Kidney (tissue), 14 donors: ENCODE results near the gene ATPAF2. TPM values are rescaled to one million over a fixed set of nuclear protein-coding genes. Genes with fewer than 3 reads are reported as not detected.

Source experiments
- DNase-seq, 5 donors: peaks; one replicate each; pipeline ENCODE4 v3.0.0-alpha.2; 2013 to 2020
- FAIRE-seq: peaks from 2 replicates; lab custom pipeline; 2012; peaks lifted over from hg19 to GRCh38; lab: Jason Lieb, UNC
- H3K27ac ChIP-seq, 2 donors: one replicate each; pipeline ENCODE4 v1.7.0; 2013; ENCODE audit warnings: low read depth in 2 of 2, low read length in 2 of 2, inconsistent platforms in 1 of 2
- H3K27me3 ChIP-seq: one replicate; pipeline ENCODE4 v1.7.1; 2013; ENCODE audit warnings: low read length, inconsistent platforms; ENCODE audit not compliant: control insufficient read depth, insufficient read depth
- H3K36me3 ChIP-seq, 3 donors: one replicate each; pipeline versions ENCODE4 v1.7.0 to v1.7.1; 2013; ENCODE audit warnings: low read length in 3 of 3, control low read depth in 1 of 3, inconsistent platforms in 1 of 3; ENCODE audit not compliant: insufficient read depth in 3 of 3, control insufficient read depth in 2 of 3
- H3K4me1 ChIP-seq, 3 donors: one replicate each; pipeline versions ENCODE4 v1.7.0 to v1.7.1; 2013; ENCODE audit warnings: low read length in 3 of 3, inconsistent platforms in 1 of 3, low read depth in 1 of 3; ENCODE audit not compliant: control insufficient read depth in 2 of 3, insufficient read depth in 2 of 3
- H3K4me3 ChIP-seq, 3 donors: one replicate each; pipeline versions ENCODE4 v1.7.0 to v1.8.1; 2013; ENCODE audit warnings: low read length in 3 of 3, control low read depth in 1 of 3, inconsistent platforms in 1 of 3
- H3K9ac ChIP-seq, 3 donors: one replicate each; pipeline versions ENCODE4 v1.7.0 to v1.7.1; 2013; ENCODE audit warnings: low read length in 3 of 3, control low read depth in 1 of 3, inconsistent platforms in 1 of 3
- H3K9me3 ChIP-seq, 3 donors: one replicate each; pipeline versions ENCODE4 v1.7.0 to v1.7.1; 2013; ENCODE audit warnings: low read length in 3 of 3, control low read depth in 1 of 3, inconsistent platforms in 1 of 3; ENCODE audit not compliant: control insufficient read depth in 2 of 3, insufficient read depth in 1 of 3
- CTCF ChIP-seq: IDR thresholded peaks from 3 replicates; pipeline ENCODE4 v1.5.1; 2012; ENCODE audit warnings: mild to moderate bottlenecking, moderate library complexity, borderline replicate concordance; ENCODE audit not compliant: insufficient read depth; ENCODE audit errors: extremely low read depth
- intact Hi-C: fragments of 100-400 bp; cut with DNase I; formaldehyde crosslinking; loops from one replicate; pipeline ENCODE4 v1.11.1; 2022
- polyA plus RNA-seq: library from polyadenylated mRNA; stranded (reverse); fragments of 350-450 nt; fragmentation: Illumina TruSeq; extraction: RNeasy Lipid Tissue Mini Kit (QIAGEN cat#74804); gene quantifications from one replicate; pipeline ENCODE4 v1.2.3, GENCODE V29; 2014; ENCODE audit warnings: low read depth, low replicate concordance; ENCODE audit not compliant: insufficient read depth
- total RNA-seq: library from RNA; stranded (reverse); fragmentation: NEBNext Ultra II Directional; extraction: Animal tissue kit (Norgen Biotek cat#: 25700); gene quantifications from one replicate; pipeline ENCODE4 v1.2.1, GENCODE V29; 2021
- donor health status: control.
- donor health status: control.
- donor health status: control.
- donor health status: control.
- donor health status: control.
- donor health status: DM: yes; HTN: yes; CAD: no.
- donor health status: Normal renal cell carcinoma (clear cell type).

The ATPAF2 gene
- total and polyA plus RNA-seq, 2 donors from 2014 or later, result 27.0 to 52.1 TPM

- Histone ChIP-seq H3K27me3 (no peaks in the 10 kb centered on the region), H3K36me3 (peaks cover 2 to 17% (median 16%) of the 10 kb centered on the region in 3 donors), H3K9ac (no peak overlapping the region), H3K27ac (no peak overlapping the region), H3K4me3 (no peak overlapping the region), H3K4me1 (no peaks in the 10 kb centered on the region), H3K9me3 (no peaks in the 10 kb centered on the region)
- intact Hi-C loops, result no loop called here
- no peak for TF ChIP-seq CTCF
- no peak for FAIRE-seq
- no peak for DNase-seq
Observed at GRCh38 chr17:18011286-18011685, 27.7 kb downstream of the ATPAF2 start.

GRCh38 chr17:18009609-18010420, 29.2 kb downstream of the ATPAF2 start:
- FAIRE-seq, result no peak
- DNase-seq, result peak in 1 of 5 donors; percentile 53

GRCh38 chr17:18008496-18009268, 30.3 kb downstream of the ATPAF2 start:
- Histone ChIP-seq H3K4me1 (no peaks in the 10 kb centered on the region), H3K36me3 (peaks cover 0 to 10% (median 10%) of the 10 kb centered on the region in 3 donors), H3K4me3 (no peak overlapping the region), H3K9me3 (no peaks in the 10 kb centered on the region), H3K27ac (no peak overlapping the region), H3K27me3 (no peaks in the 10 kb centered on the region), H3K9ac (no peak overlapping the region)
- no peak for FAIRE-seq
- no peak for DNase-seq
- intact Hi-C loops, result no loop called here
- no peak for TF ChIP-seq CTCF

More at GRCh38 chr17:18009609-18010420, 29.2 kb downstream of the ATPAF2 start:
- H3K9ac ChIP-seq, result no peak overlapping the region
- no peak overlapping the region for H3K27ac ChIP-seq
- no peaks in the 10 kb centered on the region for H3K27me3 ChIP-seq
- no peaks in the 10 kb centered on the region for H3K9me3 ChIP-seq
- intact Hi-C loops, result no loop called here
- peaks cover 0 to 10% (median 10%) of the 10 kb centered on the region in 3 donors for H3K36me3 ChIP-seq
- H3K4me1 ChIP-seq, result no peaks in the 10 kb centered on the region
- TF ChIP-seq CTCF, result no peak
- no peak overlapping the region for H3K4me3 ChIP-seq
